HEK293T (cell line): ENCODE results near the gene TRAF3.

Source experiments
- ELF4 ChIP-seq: fragments of 450-650 bp; IDR thresholded peaks from 2 replicates; pipeline ENCODE4 v1.6.1; 2017; ENCODE audit warnings: antibody characterized with exemption
- L3MBTL2 ChIP-seq: fragments of 450-650 bp; conservative IDR thresholded peaks from 2 replicates; pipeline ENCODE4 v1.6.1; 2016; ENCODE audit warnings: mild to moderate bottlenecking
- NFRKB ChIP-seq: fragments of 450-650 bp; IDR thresholded peaks from 2 replicates; pipeline ENCODE4 v1.6.1; 2016; ENCODE audit warnings: mild to moderate bottlenecking, moderate library complexity
- SP1 ChIP-seq: fragments of 450-650 bp; IDR thresholded peaks from 2 replicates; pipeline ENCODE4 v1.6.1; 2017
- SUZ12 ChIP-seq: fragments of 450-650 bp; IDR thresholded peaks from 2 replicates; pipeline ENCODE4 v1.6.1; 2016; ENCODE audit warnings: mild to moderate bottlenecking
- ZNF384 ChIP-seq: fragments of 450-650 bp; IDR thresholded peaks from 2 replicates; pipeline ENCODE4 v1.6.1; 2016

DNA sequence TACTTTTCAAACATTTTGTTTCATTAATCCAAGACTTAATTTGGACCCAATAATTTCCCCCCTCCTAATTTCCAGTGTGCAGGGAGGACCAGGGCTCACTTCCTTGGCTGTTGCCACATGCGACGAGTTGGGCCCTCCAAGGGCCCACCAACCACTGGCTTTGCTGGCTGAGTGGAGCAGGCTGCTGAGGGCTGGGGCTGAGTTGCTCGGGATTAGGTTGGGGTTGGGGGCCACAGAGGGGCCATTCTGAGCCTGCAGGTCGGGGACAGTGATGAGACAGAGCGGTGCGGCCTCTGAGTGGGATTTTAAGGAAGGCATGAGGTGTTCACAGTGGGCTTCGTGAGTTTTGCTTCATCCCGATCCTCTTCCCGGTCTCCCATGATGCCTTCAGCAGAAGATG lies 6.1 kb upstream of the TRAF3 start:
- TF ChIP-seq SP1 (no peak), SUZ12 (no peak), NFRKB (no peak), L3MBTL2 (no peak), ELF4 (no peak), ZNF384 (no peak)
